Progenitor cell of endocrine pancreas (in vitro differentiated cells): ENCODE results near the gene KCNC4. TPM values are rescaled to one million over a fixed set of nuclear protein-coding genes. Genes with fewer than 3 reads are reported as not detected.

Experiments used
- DNase-seq: peaks from one replicate; pipeline ENCODE4 v3.0.0; 2021; ENCODE audit warnings: low spot score; ENCODE audit not compliant: unreplicated experiment
- H3K27ac Mint-ChIP-seq: 2 replicates; pipeline ENCODE4 v1.8.0; 2021; ENCODE audit warnings: mild to moderate bottlenecking, moderate library complexity, mixed read lengths
- H3K27me3 Mint-ChIP-seq: 2 replicates; pipeline ENCODE4 v1.8.0; 2021; ENCODE audit warnings: mixed read lengths
- H3K36me3 Mint-ChIP-seq: 2 replicates; pipeline ENCODE4 v1.8.0; 2022; ENCODE audit warnings: mixed read lengths; ENCODE audit not compliant: insufficient read depth
- H3K4me1 Mint-ChIP-seq: 2 replicates; pipeline ENCODE4 v1.8.0; 2021; ENCODE audit warnings: low read depth, mixed read lengths
- H3K4me3 Mint-ChIP-seq: 2 replicates; pipeline ENCODE4 v1.8.0; 2021; ENCODE audit warnings: low read depth, mild to moderate bottlenecking, moderate library complexity, mixed read lengths
- H3K9me3 Mint-ChIP-seq: 2 replicates; pipeline ENCODE4 v1.8.0; 2021; ENCODE audit warnings: low read depth, mixed read lengths
- total RNA-seq: library from RNA; stranded (reverse); gene quantifications from 2 replicates; pipeline ENCODE4 v1.2.1, GENCODE V29; 2021
- TF ChIP-seq, protein P1 (sequence below): fragments of 200-600 bp; sonication (generic); IDR thresholded peaks from one replicate; pipeline ENCODE4 v1.5.0; 2021; ENCODE audit warnings: antibody characterized with exemption, mild to moderate bottlenecking; ENCODE audit not compliant: unreplicated experiment

KCNC4 gene
- total RNA-seq, 1 donor from 2014 or later: 1.5 TPM

DNA sequence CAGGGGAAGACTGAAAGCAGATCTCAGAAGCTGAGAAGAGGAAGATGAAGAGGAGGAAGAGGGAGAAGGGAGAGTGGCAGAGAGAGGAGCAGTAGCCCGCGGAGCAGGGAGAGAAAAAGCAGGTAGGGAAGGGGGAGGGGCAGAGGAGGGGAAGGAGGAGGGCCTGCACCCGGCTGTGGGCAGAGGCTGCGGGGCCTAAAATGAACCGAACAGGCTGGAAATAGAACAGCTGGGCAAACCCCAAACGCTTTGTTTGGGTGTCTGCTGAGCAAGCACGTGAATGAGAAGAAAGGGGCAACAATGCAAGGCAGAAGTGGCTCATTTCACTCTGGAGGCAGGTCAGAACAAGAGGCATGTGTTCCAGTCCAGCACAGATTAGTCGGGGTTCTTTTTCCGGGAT lies 33.5 kb downstream of the KCNC4 start:
- Mint-ChIP-seq H3K4me3 (no peak overlapping the region), H3K9me3 (no peaks in the 10 kb centered on the region), H3K4me1 (peaks cover 7% of the 10 kb centered on the region), H3K27me3 (peaks cover 66% of the 10 kb centered on the region), H3K27ac (no peak overlapping the region), H3K36me3 (no peaks in the 10 kb centered on the region)
- TF ChIP-seq, protein P1, sequence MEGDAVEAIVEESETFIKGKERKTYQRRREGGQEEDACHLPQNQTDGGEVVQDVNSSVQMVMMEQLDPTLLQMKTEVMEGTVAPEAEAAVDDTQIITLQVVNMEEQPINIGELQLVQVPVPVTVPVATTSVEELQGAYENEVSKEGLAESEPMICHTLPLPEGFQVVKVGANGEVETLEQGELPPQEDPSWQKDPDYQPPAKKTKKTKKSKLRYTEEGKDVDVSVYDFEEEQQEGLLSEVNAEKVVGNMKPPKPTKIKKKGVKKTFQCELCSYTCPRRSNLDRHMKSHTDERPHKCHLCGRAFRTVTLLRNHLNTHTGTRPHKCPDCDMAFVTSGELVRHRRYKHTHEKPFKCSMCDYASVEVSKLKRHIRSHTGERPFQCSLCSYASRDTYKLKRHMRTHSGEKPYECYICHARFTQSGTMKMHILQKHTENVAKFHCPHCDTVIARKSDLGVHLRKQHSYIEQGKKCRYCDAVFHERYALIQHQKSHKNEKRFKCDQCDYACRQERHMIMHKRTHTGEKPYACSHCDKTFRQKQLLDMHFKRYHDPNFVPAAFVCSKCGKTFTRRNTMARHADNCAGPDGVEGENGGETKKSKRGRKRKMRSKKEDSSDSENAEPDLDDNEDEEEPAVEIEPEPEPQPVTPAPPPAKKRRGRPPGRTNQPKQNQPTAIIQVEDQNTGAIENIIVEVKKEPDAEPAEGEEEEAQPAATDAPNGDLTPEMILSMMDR: no peak
- DNase-seq: no peak

- TF ChIP-seq, protein P1: no peak
- H3K36me3 Mint-ChIP-seq: no peaks in the 10 kb centered on the region
- DNase-seq: no peak
- no peaks in the 10 kb centered on the region for H3K9me3 Mint-ChIP-seq
- H3K4me1 Mint-ChIP-seq: peaks cover 6% of the 10 kb centered on the region
- no peak overlapping the region for H3K4me3 Mint-ChIP-seq
- H3K27me3 Mint-ChIP-seq: peaks cover 55% of the 10 kb centered on the region
- H3K27ac Mint-ChIP-seq: no peak overlapping the region
These were observed 35.9 kb downstream of the KCNC4 start for GRCh38 chr1:110245876-110246620.

DNA sequence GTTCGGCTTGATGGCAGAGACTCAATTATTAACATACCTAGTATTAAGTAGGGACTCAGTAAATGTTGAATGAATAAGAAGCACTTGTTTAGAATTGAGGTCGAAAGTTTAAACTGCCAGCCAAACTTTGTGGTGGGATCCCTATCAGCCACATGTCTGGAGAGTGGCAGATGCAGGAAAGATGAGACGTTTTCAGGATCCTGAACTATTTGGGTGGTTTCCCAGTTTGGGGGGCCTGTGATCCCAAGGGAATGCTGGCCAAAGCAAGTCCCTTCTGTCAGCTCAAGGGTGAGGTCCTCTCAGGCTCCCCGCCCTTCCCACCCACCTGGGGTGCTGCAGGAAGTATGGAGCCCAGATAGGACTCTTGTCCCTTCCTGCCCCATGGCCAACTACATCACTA lies 38.6 kb downstream of the KCNC4 start:
- no peak for DNase-seq
- Mint-ChIP-seq H3K27me3 (peaks cover 33% of the 10 kb centered on the region), H3K36me3 (no peaks in the 10 kb centered on the region), H3K4me1 (no peaks in the 10 kb centered on the region), H3K4me3 (no peak overlapping the region), H3K9me3 (no peaks in the 10 kb centered on the region), H3K27ac (no peak overlapping the region)
- TF ChIP-seq, protein P1: no peak

DNA sequence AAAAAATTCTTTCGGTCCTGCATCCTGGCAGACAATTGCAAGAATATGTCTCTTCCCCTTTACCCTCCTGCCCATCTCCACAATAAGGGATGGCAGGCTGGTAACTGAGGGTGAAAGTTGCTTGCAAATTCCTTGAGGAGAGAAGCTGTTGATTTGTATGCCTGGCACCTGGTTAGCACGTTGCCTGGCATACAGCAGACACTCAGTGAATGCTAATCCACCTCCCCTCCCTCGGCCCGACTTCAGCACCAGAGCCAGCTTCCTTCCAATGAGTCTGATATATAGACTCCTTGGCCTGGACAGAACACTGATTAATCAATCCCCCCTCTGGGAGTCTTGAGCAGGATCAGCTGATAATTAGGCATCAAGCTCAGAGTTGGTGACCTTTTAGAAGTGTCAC lies 39.1 kb downstream of the KCNC4 start:
- Mint-ChIP-seq H3K27me3 (peaks cover 30% of the 10 kb centered on the region), H3K27ac (no peak overlapping the region), H3K4me1 (no peaks in the 10 kb centered on the region), H3K9me3 (no peaks in the 10 kb centered on the region), H3K4me3 (no peak overlapping the region), H3K36me3 (no peaks in the 10 kb centered on the region)
- TF ChIP-seq, protein P1: no peak
- DNase-seq: no peak

DNA sequence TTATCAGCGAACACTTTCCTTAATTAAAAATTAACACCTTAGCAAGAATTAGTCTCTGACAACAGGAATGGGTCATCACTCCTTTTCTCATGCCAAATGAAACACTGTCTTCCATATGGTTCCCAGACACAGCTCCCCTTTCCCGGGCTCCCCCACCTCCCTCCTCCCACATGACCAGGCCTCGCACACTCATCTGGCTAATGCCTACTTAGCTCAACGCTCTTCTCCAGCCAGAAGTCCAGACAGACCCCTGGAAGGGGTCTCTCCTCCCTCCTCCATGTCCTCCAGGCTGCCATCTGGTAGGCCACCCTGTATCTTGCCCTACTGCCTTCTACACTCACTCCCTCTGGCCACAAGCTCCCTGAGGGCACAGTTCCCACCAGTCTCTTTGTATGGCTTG lies 39.9 kb downstream of the KCNC4 start:
- H3K27ac Mint-ChIP-seq: no peak overlapping the region
- H3K36me3 Mint-ChIP-seq: no peaks in the 10 kb centered on the region
- TF ChIP-seq, protein P1: no peak
- H3K4me1 Mint-ChIP-seq: no peaks in the 10 kb centered on the region
- DNase-seq: no peak
- H3K27me3 Mint-ChIP-seq: peaks cover 27% of the 10 kb centered on the region
- H3K9me3 Mint-ChIP-seq: no peaks in the 10 kb centered on the region
- no peak overlapping the region for H3K4me3 Mint-ChIP-seq
